ENCODE results near the gene CLIC5.

DNA sequence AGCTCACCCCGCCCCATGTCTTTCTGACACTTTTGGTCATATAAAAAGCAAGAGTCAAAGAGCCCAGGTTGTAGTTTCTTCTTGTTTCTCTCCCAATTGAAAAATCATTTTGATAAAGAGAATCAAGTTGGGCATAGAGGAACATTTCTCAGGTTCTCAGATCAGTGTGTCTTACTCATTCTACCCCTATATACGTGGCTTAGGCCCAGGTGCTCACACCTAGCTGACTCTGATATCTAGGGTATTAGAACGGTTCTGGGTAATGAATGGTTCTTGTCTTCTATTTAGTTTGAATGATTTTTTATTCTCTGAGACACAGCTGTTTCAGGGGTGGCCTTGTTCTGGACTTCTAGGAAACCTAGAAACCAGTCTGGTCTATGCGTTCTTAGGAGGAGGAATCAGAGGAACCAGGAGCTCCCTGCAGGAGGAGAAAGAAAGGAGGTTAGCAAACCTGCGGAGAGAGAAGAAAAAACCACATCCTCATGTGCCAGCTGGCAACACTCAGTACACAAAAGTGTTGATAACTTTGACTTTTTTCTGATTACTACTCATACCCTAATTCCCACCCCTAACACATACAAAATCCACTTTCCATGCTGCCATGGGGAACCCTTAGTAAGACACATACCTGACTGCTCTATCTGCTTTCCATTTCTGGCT is 178.0 kb downstream of the CLIC5 start:
- TF ChIP-seq, protein P1, sequence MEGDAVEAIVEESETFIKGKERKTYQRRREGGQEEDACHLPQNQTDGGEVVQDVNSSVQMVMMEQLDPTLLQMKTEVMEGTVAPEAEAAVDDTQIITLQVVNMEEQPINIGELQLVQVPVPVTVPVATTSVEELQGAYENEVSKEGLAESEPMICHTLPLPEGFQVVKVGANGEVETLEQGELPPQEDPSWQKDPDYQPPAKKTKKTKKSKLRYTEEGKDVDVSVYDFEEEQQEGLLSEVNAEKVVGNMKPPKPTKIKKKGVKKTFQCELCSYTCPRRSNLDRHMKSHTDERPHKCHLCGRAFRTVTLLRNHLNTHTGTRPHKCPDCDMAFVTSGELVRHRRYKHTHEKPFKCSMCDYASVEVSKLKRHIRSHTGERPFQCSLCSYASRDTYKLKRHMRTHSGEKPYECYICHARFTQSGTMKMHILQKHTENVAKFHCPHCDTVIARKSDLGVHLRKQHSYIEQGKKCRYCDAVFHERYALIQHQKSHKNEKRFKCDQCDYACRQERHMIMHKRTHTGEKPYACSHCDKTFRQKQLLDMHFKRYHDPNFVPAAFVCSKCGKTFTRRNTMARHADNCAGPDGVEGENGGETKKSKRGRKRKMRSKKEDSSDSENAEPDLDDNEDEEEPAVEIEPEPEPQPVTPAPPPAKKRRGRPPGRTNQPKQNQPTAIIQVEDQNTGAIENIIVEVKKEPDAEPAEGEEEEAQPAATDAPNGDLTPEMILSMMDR (IDR thresholded peaks at IDR 0.05): no peak
- TF ChIP-seq POLR2A (IDR thresholded peaks at IDR 0.05): no peak
